Erythroblast (primary cell): ENCODE measurements around the gene SSUH2.
"Not testable (repeated sequence)": the region's sequence is repeated elsewhere in the genome, so short reads cannot be mapped to it uniquely, and the experiment has no call there.

Experiments
- DNase-seq, 2 experiments: peaks; one replicate each; lab custom pipeline; 2025; lab: John Stamatoyannopoulos, UW
- GATA1 ChIP-seq: IDR thresholded peaks from 2 replicates; pipeline ENCODE4 v1.6.1; 2011; ENCODE audit warnings: low read depth, mild to moderate bottlenecking, control low read depth, low read length, moderate library complexity
- POLR2A ChIP-seq: IDR thresholded peaks from 2 replicates; pipeline ENCODE4 v1.6.1; 2011; ENCODE audit warnings: mild to moderate bottlenecking, low read length

The SSUH2 gene

GRCh38 chr3:8644748-8645390, at the start of gene SSUH2:
SSUH2 (minus strand) TSS chr3:8644798; CDS start chr3:8644758, 40 bp downstream.
- TF ChIP-seq POLR2A (no peak), GATA1 (no peak)
- DNase-seq: no peak

GRCh38 chr3:8691295-8691694, 46.7 kb upstream of the SSUH2 start:
- DNase-seq: not testable (repeated sequence)

- DNase-seq: not testable (repeated sequence)
Measured at GRCh38 chr3:8684992-8685391, 40.4 kb upstream of the SSUH2 start.

GRCh38 chr3:8682850-8683574, 38.4 kb upstream of the SSUH2 start:
- not testable (repeated sequence) for DNase-seq

GRCh38 chr3:8681881-8682538, 37.4 kb upstream of the SSUH2 start:
- not testable (repeated sequence) for DNase-seq

- TF ChIP-seq GATA1: no peak
- no peak for DNase-seq
Measured at GRCh38 chr3:8681349-8681748, 36.8 kb upstream of the SSUH2 start.

- not testable (repeated sequence) for DNase-seq
Measured at GRCh38 chr3:8679817-8680553, 35.4 kb upstream of the SSUH2 start.

- no peak for DNase-seq
- TF ChIP-seq GATA1: no peak
- TF ChIP-seq POLR2A: no peak
Measured at GRCh38 chr3:8678751-8679150, 34.2 kb upstream of the SSUH2 start.

GRCh38 chr3:8677258-8677657, 32.7 kb upstream of the SSUH2 start:
- DNase-seq: not testable (repeated sequence)

- not testable (repeated sequence) for DNase-seq
Measured at GRCh38 chr3:8675591-8675990, 31.0 kb upstream of the SSUH2 start.

- no peak for DNase-seq
- TF ChIP-seq POLR2A (no peak), GATA1 (no peak)
Measured at GRCh38 chr3:8673083-8673737, 28.6 kb upstream of the SSUH2 start.

GRCh38 chr3:8669019-8669418, 24.4 kb upstream of the SSUH2 start:
- DNase-seq: no peak
- TF ChIP-seq GATA1 (no peak), POLR2A (no peak)

- no peak for DNase-seq
- no peak for TF ChIP-seq GATA1
Measured at GRCh38 chr3:8668216-8668615, 23.6 kb upstream of the SSUH2 start.

GRCh38 chr3:8667463-8668091, 23.0 kb upstream of the SSUH2 start:
- DNase-seq: no peak
- TF ChIP-seq POLR2A (no peak), GATA1 (no peak)
